ENCODE measurements around the gene CLEC4F. TPM values are rescaled to one million over a fixed set of nuclear protein-coding genes. Genes with fewer than 3 reads are reported as not detected.

The CLEC4F gene
- total and polyA plus RNA-seq, 3 donors from 2014 or later = 0.31 to 2.6 (median 0.79) TPM

DNA sequence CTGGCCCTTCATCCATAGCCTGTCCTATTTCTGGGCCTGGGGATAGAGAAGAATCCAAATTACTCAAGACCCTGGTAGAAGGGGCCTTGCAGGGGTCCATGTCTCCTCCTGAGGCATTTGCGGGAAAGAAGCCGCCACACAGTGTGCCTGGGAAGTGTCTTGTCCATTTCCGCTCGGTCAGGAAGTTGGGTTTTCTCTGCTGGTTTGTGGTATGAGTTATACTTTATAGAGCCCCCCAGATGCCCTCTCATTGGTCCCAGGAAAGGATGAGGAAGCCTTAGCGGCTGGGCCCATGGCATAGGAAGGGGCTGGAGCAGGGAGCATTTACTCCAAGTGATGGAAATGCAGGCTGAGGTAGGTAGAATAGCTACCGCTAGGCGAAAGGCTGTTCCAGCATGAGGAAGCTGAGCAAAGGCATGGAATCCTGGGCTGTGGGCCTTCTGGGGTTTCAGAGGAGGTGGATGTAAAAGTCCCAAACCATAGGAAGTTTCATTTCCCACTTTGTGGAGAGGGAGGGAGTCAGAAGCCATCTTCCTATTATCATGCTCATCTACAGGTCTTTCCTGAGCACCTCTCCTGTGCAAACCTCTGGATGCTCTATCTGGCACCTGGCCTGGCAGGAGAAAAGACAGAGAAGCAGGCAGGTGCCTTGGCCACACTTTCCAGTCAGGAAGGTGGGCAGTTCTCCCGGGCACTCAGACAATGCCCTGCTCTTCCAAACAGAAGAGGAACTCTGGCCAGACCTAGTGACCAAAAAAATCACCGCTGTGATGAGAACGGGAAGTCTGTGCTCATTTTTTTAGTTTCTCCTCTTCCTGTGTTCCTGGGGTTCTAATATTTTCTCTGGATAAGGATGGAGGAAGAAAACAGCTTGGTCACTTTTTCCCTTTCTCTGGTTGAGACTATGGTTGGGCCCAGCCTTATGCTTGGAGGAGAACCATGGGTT is 17.9 kb upstream of the CLEC4F start:
- WGBS, 2 donors = 77 to 84% methylated on average over 10 of the region's 10 CpGs
- Histone ChIP-seq H3K36me3 (ENCODE audit: low read depth, missing control alignments) (no peaks in the 10 kb centered on the region), H3K27me3 (no peaks in the 10 kb centered on the region), H3K4me1 (no peaks in the 10 kb centered on the region), H3K9me3 (no peaks in the 10 kb centered on the region), H3K4me3 (no peak overlapping the region), H3K27ac (no peak overlapping the region)
- no peak for TF ChIP-seq POLR2A (IDR thresholded peaks at IDR 0.05)
- TF ChIP-seq, protein P1, sequence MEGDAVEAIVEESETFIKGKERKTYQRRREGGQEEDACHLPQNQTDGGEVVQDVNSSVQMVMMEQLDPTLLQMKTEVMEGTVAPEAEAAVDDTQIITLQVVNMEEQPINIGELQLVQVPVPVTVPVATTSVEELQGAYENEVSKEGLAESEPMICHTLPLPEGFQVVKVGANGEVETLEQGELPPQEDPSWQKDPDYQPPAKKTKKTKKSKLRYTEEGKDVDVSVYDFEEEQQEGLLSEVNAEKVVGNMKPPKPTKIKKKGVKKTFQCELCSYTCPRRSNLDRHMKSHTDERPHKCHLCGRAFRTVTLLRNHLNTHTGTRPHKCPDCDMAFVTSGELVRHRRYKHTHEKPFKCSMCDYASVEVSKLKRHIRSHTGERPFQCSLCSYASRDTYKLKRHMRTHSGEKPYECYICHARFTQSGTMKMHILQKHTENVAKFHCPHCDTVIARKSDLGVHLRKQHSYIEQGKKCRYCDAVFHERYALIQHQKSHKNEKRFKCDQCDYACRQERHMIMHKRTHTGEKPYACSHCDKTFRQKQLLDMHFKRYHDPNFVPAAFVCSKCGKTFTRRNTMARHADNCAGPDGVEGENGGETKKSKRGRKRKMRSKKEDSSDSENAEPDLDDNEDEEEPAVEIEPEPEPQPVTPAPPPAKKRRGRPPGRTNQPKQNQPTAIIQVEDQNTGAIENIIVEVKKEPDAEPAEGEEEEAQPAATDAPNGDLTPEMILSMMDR (IDR thresholded peaks at IDR 0.05) = no peak
- intact Hi-C loops (cut with DNase I; ENCODE audit: low total_unique reads) = no loop called here
- no peak for DNase-seq

DNA sequence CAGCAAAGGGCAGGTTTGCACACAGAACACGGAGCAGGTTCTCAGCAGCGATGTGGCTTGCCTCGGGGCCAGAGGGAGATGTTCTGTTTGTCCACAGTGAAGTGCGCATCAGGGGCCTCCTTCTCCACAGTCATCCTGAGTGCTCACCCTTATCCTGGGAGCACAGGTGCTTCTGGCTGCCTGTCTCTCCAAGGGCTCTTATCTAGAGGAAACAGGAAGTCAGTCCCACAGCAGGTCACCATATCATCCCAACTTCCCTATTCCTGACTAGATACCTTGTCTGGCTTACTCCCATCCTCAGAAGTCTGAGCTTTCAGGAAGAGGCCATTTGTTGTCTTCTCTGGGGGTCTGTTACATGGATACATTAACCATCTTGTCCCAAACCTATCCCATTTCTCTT is 15.2 kb upstream of the CLEC4F start, which contains the start of gene CD207:
Gene CD207, minus strand, starts transcription at position 174 of the 400 bp plus-strand sequence. Its CDS starts 40 bp downstream, at position 134.
- H3K4me3 ChIP-seq = no peak within 1 kb of the TSS
- DNase-seq = no peak
- no peaks in the 10 kb centered on the region for H3K27me3 ChIP-seq
- no peaks in the 10 kb centered on the region for H3K9me3 ChIP-seq
- intact Hi-C loops (cut with DNase I; ENCODE audit: low total_unique reads) = no loop called here
- whole genome bisulfite sequencing, 2 donors = 83 to 91% methylated on average over 4 of the region's 4 CpGs
- H3K27ac ChIP-seq = no peak within 1 kb of the TSS
- no peaks in the 10 kb centered on the region for H3K4me1 ChIP-seq
- TF ChIP-seq POLR2A (IDR thresholded peaks at IDR 0.05) = no peak
- TF ChIP-seq, protein P1 (IDR thresholded peaks at IDR 0.05) = no peak
- no peaks in the 10 kb centered on the region for H3K36me3 ChIP-seq (ENCODE audit: low read depth, missing control alignments)

DNA sequence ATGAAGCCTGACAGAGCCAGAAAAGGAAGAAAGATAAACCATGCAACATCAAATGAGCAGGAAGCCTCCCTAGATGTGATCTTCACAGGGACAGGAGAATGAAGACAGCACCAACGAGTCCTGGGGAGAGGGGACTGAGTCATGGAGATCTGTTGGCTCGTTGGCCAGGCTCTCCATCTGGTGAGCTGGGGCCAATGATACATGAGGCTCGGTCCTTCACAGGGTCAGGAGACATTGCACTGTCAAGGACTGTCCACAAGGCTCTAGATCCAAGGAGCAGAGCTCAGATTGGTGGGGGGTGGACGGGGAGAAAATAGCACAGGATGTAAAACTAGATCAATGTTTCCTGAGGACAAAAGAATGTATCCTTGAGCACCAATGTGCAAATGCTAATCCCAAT is 14.5 kb upstream of the CLEC4F start:
- Histone ChIP-seq H3K4me1 (no peaks in the 10 kb centered on the region), H3K4me3 (no peak overlapping the region), H3K27ac (no peak overlapping the region), H3K36me3 (ENCODE audit: low read depth, missing control alignments) (no peaks in the 10 kb centered on the region), H3K9me3 (no peaks in the 10 kb centered on the region), H3K27me3 (no peaks in the 10 kb centered on the region)
- intact Hi-C loops (cut with DNase I; ENCODE audit: low total_unique reads) = no loop called here
- 80 to 81% methylated on average over 4 of the region's 4 CpGs for WGBS, 2 donors
- TF ChIP-seq, protein P1 (IDR thresholded peaks at IDR 0.05) = no peak
- no peak for TF ChIP-seq POLR2A (IDR thresholded peaks at IDR 0.05)
- no peak for DNase-seq

DNA sequence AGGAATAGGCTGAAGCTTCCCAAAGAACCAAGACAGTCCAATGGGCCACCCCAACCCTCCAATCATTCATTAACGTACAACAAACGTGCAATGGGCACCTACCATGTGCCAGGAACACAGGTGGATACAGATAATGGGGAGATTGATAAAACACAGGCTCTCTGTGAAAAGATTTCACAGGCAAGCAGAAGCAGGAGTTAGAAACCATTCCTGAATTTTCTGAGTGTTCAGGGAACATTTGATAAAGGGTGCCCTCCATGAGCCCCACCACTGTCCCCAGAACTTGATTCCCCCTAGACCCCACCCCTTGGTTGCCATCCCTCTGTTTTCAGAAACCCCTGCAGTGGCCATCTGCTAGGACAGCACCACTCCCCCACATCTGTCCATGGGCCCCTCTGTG is 13.7 kb upstream of the CLEC4F start:
- H3K27ac ChIP-seq = no peak overlapping the region
- no peaks in the 10 kb centered on the region for H3K36me3 ChIP-seq (ENCODE audit: low read depth, missing control alignments)
- TF ChIP-seq, protein P1 (IDR thresholded peaks at IDR 0.05) = no peak
- no peak for TF ChIP-seq POLR2A (IDR thresholded peaks at IDR 0.05)
- H3K4me1 ChIP-seq = peaks cover 7% of the 10 kb centered on the region
- DNase-seq = no peak
- H3K27me3 ChIP-seq = no peaks in the 10 kb centered on the region
- intact Hi-C loops (cut with DNase I; ENCODE audit: low total_unique reads) = no loop called here
- 82 to 97% methylated on average over 2 of the region's 2 CpGs for WGBS, 2 donors
- H3K9me3 ChIP-seq = no peaks in the 10 kb centered on the region
- H3K4me3 ChIP-seq = no peak overlapping the region

Data from testis (tissue), 3 donors.